H1 (cell line): ENCODE results near the gene DDHD1. TPM values are rescaled to one million over a fixed set of nuclear protein-coding genes. Genes with fewer than 3 reads are reported as not detected.

Experiments used
- ASH2L ChIP-seq: fragments of 200-600, 300-600 bp; sonication (generic); IDR thresholded peaks from one replicate; pipeline ENCODE4 v1.7.1; 2017; ENCODE audit warnings: low read length
- HDAC6 ChIP-seq: IDR thresholded peaks from one replicate; pipeline ENCODE4 v1.7.1; 2012; ENCODE audit warnings: low read depth, mild to moderate bottlenecking, inconsistent platforms, low read length, moderate library complexity
- polyA plus RNA-seq, 7 experiments: library from polyadenylated mRNA; depleted of rRNA in 3 of 7; stranded (reverse) in 5 of 7; unstranded in 2 of 7; fragments of >200 nt in 5 of 7; fragments of 200-250 nt in 2 of 7; gene quantifications; 1 replicate in 5 of 7; 2 replicates in 1 of 7; 4 replicates in 1 of 7; pipeline versions ENCODE4 v1.2.1 to v1.2.3, GENCODE V29; 2011 to 2013; ENCODE audit warnings: missing spikeins in 2 of 7, mixed read lengths in 2 of 7
- total RNA-seq: library from RNA; stranded (reverse); fragmentation: NEBNext Ultra II Directional; extraction: Animal tissue kit (Norgen Biotek cat#: 25700); gene quantifications from 2 replicates; pipeline ENCODE4 v1.2.1, GENCODE V29; 2021

Gene DDHD1
- total and polyA plus RNA-seq, 2 of the 8 experiments (the other 6 are each of a cell fraction or from before 2014, with no cell fraction given): 3.6 to 16.0 TPM

- TF ChIP-seq HDAC6 (no peak), ASH2L (no peak)
Measured at GRCh38 chr14:53062856-53063255, 90.3 kb downstream of the DDHD1 start (continued).
